Common myeloid progenitor, CD34-positive (primary cell): ENCODE measurements around the gene BRD7. TPM values are rescaled to one million over a fixed set of nuclear protein-coding genes. Genes with fewer than 3 reads are reported as not detected.

Source experiments
- CTCF ChIA-PET: fragments of 350-600 bp; sonication (Branson Sonifier 250); formaldehyde crosslinking; loops from one replicate; lab custom pipeline; 2021; ENCODE audit warnings: antibody characterized with exemption; lab: Charles Lee
- POLR2A ChIA-PET: fragments of 350-600 bp; sonication (Branson Sonifier 250); formaldehyde crosslinking; loops from one replicate; lab custom pipeline; 2021; ENCODE audit warnings: antibody characterized with exemption; lab: Charles Lee
- DNase-seq, 3 donors: peaks; one replicate each; pipeline versions ENCODE4 v3.0.0 to v3.0.0-alpha.2; 2013
- H3K27ac ChIP-seq, 2 experiments: 1 replicate in 1 of 2; 2 replicates in 1 of 2; pipeline ENCODE4 v1.7.0; 2013; ENCODE audit warnings: inconsistent platforms in 2 of 2, low read length in 2 of 2, mild to moderate bottlenecking in 2 of 2, low read depth in 1 of 2, moderate library complexity in 1 of 2; ENCODE audit not compliant: severe bottlenecking in 2 of 2, insufficient read depth in 1 of 2, poor library complexity in 1 of 2
- H3K27me3 ChIP-seq, 5 experiments: replicated peaks in 2 of 5; 1 replicate in 3 of 5; 2 replicates in 2 of 5; pipeline versions ENCODE4 v1.6.1 to v1.7.0; 2013; ENCODE audit warnings: low read length in 4 of 5, mild to moderate bottlenecking in 2 of 5, moderate library complexity in 2 of 5, inconsistent platforms in 1 of 5; ENCODE audit not compliant: insufficient read depth in 5 of 5, control insufficient read depth in 4 of 5
- H3K36me3 ChIP-seq, 4 experiments: 1 replicate in 2 of 4; 2 replicates in 2 of 4; pipeline versions ENCODE4 v1.6.1 to v1.7.0; 2013; ENCODE audit warnings: low read length in 3 of 4, control low read depth in 1 of 4, mild to moderate bottlenecking in 1 of 4; ENCODE audit not compliant: control insufficient read depth in 4 of 4, insufficient read depth in 4 of 4
- H3K4me1 ChIP-seq, 4 experiments: 1 replicate in 3 of 4; 2 replicates in 1 of 4; pipeline versions ENCODE4 v1.6.1 to v1.7.1; 2013; ENCODE audit warnings: low read length in 3 of 4, mild to moderate bottlenecking in 3 of 4, control low read depth in 1 of 4, inconsistent platforms in 1 of 4, moderate library complexity in 1 of 4; ENCODE audit not compliant: control insufficient read depth in 4 of 4, insufficient read depth in 4 of 4; ENCODE audit errors: control extremely low read depth in 1 of 4
- H3K4me3 ChIP-seq, 7 experiments: 1 replicate in 4 of 7; 2 replicates in 3 of 7; pipeline versions ENCODE4 v1.5.1 to v1.7.0; 2013; ENCODE audit warnings: mild to moderate bottlenecking in 7 of 7, low read length in 6 of 7, moderate library complexity in 6 of 7, inconsistent platforms in 2 of 7, low read depth in 2 of 7, control low read depth in 1 of 7; ENCODE audit not compliant: insufficient read depth in 4 of 7, control insufficient read depth in 1 of 7; ENCODE audit errors: extremely low read depth in 1 of 7
- H3K9me3 ChIP-seq, 5 experiments: 1 replicate in 4 of 5; 2 replicates in 1 of 5; pipeline versions ENCODE4 v1.6.1 to v1.7.1; 2013; ENCODE audit warnings: low read length in 4 of 5, mild to moderate bottlenecking in 2 of 5, inconsistent platforms in 1 of 5, low read depth in 1 of 5, moderate library complexity in 1 of 5; ENCODE audit not compliant: control insufficient read depth in 4 of 5, insufficient read depth in 2 of 5; ENCODE audit errors: control extremely low read depth in 1 of 5
- WGBS: methylation state at CpG from one replicate; pipeline ENCODE4 v1.1.5; 2013; ENCODE audit not compliant: insufficient coverage; 5-methylcytosine and 5-hydroxymethylcytosine counted together
- polyA plus RNA-seq: library from polyadenylated mRNA; unstranded; fragments of 120-200 nt; gene quantifications from one replicate; pipeline ENCODE4 v1.2.1, GENCODE V29; 2013

Gene BRD7
- 82.3 TPM for polyA plus RNA-seq

DNA sequence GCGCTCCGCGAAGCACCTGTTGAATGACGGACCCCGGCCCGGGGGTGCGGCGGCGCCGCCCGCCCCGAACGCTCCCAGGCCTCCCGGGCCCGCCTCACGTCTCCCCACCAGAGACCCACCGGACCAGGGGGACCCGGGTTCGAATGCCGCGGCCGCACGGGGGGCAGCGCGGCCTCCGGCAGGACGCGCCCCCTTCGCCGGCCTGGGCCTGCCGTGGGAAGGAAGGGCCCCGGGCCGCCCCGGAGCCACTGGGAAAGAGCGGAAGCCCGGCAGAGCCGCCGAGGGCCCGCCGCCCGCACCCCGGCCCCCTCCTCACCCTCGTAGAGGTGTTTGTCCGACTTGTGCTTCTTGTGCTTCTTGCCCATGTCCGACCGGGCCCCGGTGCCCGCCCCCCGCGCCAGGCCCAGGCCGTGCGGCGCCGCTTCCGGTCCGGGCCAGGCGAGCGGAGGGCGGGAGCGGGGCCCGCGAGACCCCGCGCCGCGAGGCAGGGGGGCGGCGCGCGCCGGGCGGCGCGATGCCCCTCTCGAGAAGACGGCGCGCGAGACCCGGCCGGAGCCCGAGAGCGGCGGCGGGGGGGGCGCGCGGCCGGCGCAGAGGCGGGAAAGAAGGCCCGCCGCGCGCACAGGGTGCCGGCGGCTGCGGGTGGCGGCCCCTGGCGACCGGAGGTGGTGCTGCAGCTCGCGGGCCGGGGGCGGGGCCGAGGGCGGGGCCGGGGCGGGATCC lies at the start of gene BRD7:
BRD7 (minus strand) TSS at position 579 of the 723 bp plus-strand sequence; CDS start at position 365, 214 bp downstream.
- Histone ChIP-seq H3K27me3 (no peaks in the 10 kb centered on the region), H3K27ac (peak within 1 kb of the TSS; percentile 60 to 79), H3K4me1 (peaks cover 7 to 33% (median 22%) of the 10 kb centered on the region in 4 experiments), H3K4me3 (peak within 1 kb of the TSS; percentile 72 to 89 (median 81)), H3K36me3 (peaks cover 9 to 14% (median 10%) of the 10 kb centered on the region in 4 experiments), H3K9me3 (no peaks in the 10 kb centered on the region)
- ChIA-PET POLR2A (no interaction called here), CTCF (interaction anchor here (1.3 to 2.4 kb wide), 4 partner anchors 8 to 299 kb away, joined by 3 to 11 read pairs (median 8); no protein-coding TSS in a partner anchor)
- DNase-seq, result peak; percentile 57 to 82 (median 76)
- WGBS, result under 1% methylated on average over 75 of the region's 109 CpGs

DNA sequence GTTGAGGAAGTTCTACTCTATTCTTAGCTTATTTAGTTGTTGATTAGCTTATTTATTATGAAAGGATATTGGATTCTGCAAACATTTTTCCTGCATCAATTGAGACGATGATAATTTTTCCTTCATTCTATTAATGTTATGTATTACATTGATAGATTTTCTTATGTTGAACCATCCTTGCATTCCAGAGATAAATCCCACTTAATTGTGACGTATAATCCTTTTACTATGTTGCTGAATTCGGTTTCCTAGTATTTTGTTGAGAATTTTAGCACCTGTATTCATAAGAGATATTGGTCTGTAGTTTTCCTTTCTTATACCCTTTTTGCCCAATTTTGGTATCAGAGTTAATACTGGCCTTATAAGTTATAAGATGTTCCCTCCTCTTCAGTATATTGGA lies 47.6 kb upstream of the BRD7 start:
- ChIA-PET CTCF (no interaction called here), POLR2A (no interaction called here)
- DNase-seq, result peak in 1 of 3 donors; percentile 1
- Histone ChIP-seq H3K9me3 (peaks cover 9 to 37% (median 12%) of the 10 kb centered on the region in 5 experiments), H3K4me3 (no peak overlapping the region), H3K36me3 (no peaks in the 10 kb centered on the region), H3K4me1 (no peaks in the 10 kb centered on the region), H3K27ac (no peak overlapping the region), H3K27me3 (no peaks in the 10 kb centered on the region)
- WGBS, result no CpG with 5 or more reads among the region's 3 CpGs

DNA sequence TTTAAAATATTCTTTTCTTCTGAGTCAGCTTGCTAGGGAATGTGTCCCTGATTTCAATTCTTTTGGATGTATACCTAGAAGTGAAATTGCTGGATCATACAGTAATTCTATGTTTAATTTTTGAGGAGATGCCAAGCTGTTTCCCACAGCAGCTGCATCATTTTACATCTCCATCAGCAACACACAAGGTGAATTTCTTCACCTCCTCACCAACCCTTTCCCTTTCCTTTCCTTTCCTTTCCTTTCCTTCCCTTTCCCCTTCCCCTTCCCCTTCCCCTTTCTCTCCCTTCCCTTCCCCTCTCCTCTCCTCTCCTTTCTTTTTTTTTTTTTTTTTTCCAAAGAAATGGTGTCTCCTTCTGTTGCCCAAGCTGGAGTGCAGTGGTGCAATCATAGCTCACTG lies 45.4 kb upstream of the BRD7 start:
- H3K27me3 ChIP-seq, result no peaks in the 10 kb centered on the region
- ChIA-PET CTCF (no interaction called here), POLR2A (no interaction called here)
- DNase-seq, result no peak
- H3K4me1 ChIP-seq, result no peaks in the 10 kb centered on the region
- peaks cover 4 to 27% (median 7%) of the 10 kb centered on the region in 5 experiments for H3K9me3 ChIP-seq
- H3K27ac ChIP-seq, result no peak overlapping the region
- no peaks in the 10 kb centered on the region for H3K36me3 ChIP-seq
- no peak overlapping the region for H3K4me3 ChIP-seq

DNA sequence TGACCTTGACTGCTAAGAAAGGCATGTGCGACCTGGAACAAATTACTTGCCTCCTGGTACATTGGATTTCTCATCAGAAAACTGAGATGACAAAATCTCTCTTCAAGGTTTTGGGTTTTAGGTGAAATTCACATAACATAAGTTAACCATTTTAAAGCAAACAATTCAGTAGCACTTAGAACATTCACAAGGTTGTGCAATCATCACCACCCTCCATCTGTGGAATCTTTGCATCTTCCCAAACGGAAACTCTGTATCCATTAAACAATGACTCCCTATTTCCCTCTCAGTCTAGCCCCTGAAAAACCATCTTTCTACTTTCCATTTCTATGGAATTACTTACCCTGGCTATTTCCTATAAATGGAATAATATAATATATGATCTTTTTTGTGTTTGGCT lies 42.2 kb upstream of the BRD7 start:
- POLR2A ChIA-PET, result no interaction called here
- H3K27me3 ChIP-seq, result no peaks in the 10 kb centered on the region
- CTCF ChIA-PET, result no interaction called here
- no peak overlapping the region for H3K4me3 ChIP-seq
- H3K27ac ChIP-seq, result no peak overlapping the region
- H3K4me1 ChIP-seq, result no peaks in the 10 kb centered on the region
- DNase-seq, result no peak
- peaks cover 0 to 10% (median 4%) of the 10 kb centered on the region in 5 experiments for H3K9me3 ChIP-seq
- H3K36me3 ChIP-seq, result no peaks in the 10 kb centered on the region
- 100% methylated on average over 1 of the region's 2 CpGs for WGBS

DNA sequence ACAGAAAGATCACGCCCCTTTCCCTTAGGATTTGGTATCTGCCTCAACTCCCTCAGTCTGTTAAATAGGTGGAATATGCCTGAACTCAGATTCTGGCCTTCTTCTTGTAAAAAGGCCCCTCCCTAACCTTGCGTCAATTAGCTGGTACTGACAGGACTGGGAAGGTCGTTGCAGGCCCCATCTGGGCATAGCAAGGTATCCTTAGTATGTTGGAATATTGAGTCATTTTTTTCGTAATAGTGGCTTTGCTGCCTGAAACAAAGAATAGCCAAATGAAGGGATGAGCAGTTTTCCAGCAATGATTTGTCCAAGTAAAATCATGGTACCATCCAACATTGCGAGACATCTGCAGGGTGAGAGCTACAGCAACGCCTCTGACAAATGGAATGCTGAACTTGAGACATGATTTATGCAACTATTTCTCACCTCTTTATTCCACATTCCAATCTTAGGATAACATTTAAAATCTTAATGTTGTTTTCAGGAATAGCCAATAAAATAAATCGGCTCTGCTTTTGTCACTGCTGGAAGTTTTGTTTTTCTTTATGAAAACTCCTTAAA lies 39.3 kb upstream of the BRD7 start:
- H3K36me3 ChIP-seq, result no peaks in the 10 kb centered on the region
- no peaks in the 10 kb centered on the region for H3K4me1 ChIP-seq
- H3K27ac ChIP-seq, result no peak overlapping the region
- H3K9me3 ChIP-seq, result peaks cover 0 to 6% (median 2%) of the 10 kb centered on the region in 5 experiments
- ChIA-PET POLR2A (no interaction called here), CTCF (no interaction called here)
- H3K4me3 ChIP-seq, result no peak overlapping the region
- WGBS, result 84% methylated on average over 5 of the region's 7 CpGs
- no peak for DNase-seq
- H3K27me3 ChIP-seq, result no peaks in the 10 kb centered on the region

DNA sequence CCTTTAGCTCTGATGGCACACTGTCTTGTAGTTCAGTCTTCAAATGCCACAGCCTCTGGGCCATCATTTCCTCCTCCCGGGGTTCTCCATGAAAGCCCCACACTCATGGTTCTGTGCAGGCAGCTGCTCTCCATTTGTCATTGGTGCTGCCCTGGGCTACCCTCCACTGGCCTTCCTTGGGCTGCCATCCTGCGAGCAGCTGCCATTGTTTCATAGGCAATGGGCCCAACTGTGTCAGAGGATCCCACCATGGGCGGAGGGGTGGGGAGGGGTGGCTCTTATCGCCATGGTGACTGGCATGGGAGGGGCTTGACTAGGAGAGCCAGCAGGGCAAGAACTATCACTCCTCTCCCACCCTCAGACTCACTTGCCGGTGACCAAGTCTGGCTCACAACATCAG lies 38.6 kb upstream of the BRD7 start:
- DNase-seq, result no peak
- ChIA-PET POLR2A (no interaction called here), CTCF (no interaction called here)
- peaks cover 0 to 6% (median 2%) of the 10 kb centered on the region in 5 experiments for H3K9me3 ChIP-seq
- H3K4me3 ChIP-seq, result no peak overlapping the region
- no peak overlapping the region for H3K27ac ChIP-seq
- H3K27me3 ChIP-seq, result no peaks in the 10 kb centered on the region
- H3K36me3 ChIP-seq, result no peaks in the 10 kb centered on the region
- H3K4me1 ChIP-seq, result no peaks in the 10 kb centered on the region
- 90% methylated on average over 1 of the region's 5 CpGs for WGBS

DNA sequence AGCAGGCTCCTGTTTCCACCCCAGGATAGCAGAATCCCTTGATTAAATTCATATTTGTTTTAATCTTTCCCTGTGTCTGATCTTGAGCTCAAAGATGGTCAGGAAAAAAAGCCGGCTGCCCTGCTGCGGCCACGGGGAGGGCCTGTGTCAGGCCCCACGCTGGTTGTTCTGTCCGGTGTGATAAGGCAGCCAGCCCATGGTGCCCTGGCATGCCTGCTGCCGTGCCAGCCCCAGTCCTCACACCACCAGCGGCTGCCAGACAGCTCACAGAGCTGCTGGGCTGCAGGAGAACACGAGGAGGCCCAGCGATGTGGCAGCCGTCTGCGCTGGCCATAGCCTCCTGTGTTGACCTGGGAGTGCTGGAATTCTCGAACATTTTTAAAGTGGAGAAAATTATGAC lies 34.7 kb upstream of the BRD7 start:
- Histone ChIP-seq H3K27me3 (no peaks in the 10 kb centered on the region), H3K4me3 (no peak overlapping the region), H3K9me3 (peaks cover 0 to 2% (median 0%) of the 10 kb centered on the region in 5 experiments), H3K36me3 (no peaks in the 10 kb centered on the region), H3K27ac (no peak overlapping the region), H3K4me1 (peaks cover 0 to 4% (median 0%) of the 10 kb centered on the region in 4 experiments)
- ChIA-PET POLR2A (no interaction called here), CTCF (no interaction called here)
- DNase-seq, result no peak
- 88% methylated on average over 9 of the region's 12 CpGs for WGBS
